ENCODE results near the gene CTNNA2.

Gene CTNNA2

GRCh38 chr2:79994161-79994560 is 481.3 kb downstream of the CTNNA2 start:
- TF ChIP-seq CTCF (IDR thresholded peaks at IDR 0.05; ENCODE audit: control extremely low read depth, extremely low read depth, low read depth, missing control alignments), result no peak

GRCh38 chr2:79994965-79995364 is 482.1 kb downstream of the CTNNA2 start:
- ChIA-PET CTCF (interaction anchor here (1.0 kb wide), 1 partner anchor 30 kb away, joined by 3 read pairs; no protein-coding TSS in a partner anchor), POLR2A (no interaction called here)
- DNase-seq (ENCODE audit: extremely low spot score), result no peak
- no peak for TF ChIP-seq CTCF (IDR thresholded peaks at IDR 0.05; ENCODE audit: control extremely low read depth, extremely low read depth, low read depth, missing control alignments)

More at GRCh38 chr2:79994161-79994560, 481.3 kb downstream of the CTNNA2 start:
- ChIA-PET POLR2A (no interaction called here), CTCF (interaction anchor here (1.0 kb wide), 1 partner anchor 31 kb away, joined by 3 read pairs; no protein-coding TSS in a partner anchor)
- DNase-seq (ENCODE audit: extremely low spot score), result no peak

GRCh38 chr2:79996709-79997108 is 483.9 kb downstream of the CTNNA2 start:
- TF ChIP-seq CTCF (IDR thresholded peaks at IDR 0.05; ENCODE audit: control extremely low read depth, extremely low read depth, low read depth, missing control alignments), result no peak
- ChIA-PET POLR2A (no interaction called here), CTCF (no interaction called here)
- DNase-seq (ENCODE audit: extremely low spot score), result no peak

- no peak for TF ChIP-seq CTCF (IDR thresholded peaks at IDR 0.05; ENCODE audit: control extremely low read depth, extremely low read depth, low read depth, missing control alignments)
- POLR2A ChIA-PET, result no interaction called here
- DNase-seq (ENCODE audit: extremely low spot score), result no peak
- CTCF ChIA-PET, result no interaction called here
Measured at GRCh38 chr2:80001701-80002101, 488.9 kb downstream of the CTNNA2 start.

GRCh38 chr2:80002112-80002511 is 489.3 kb downstream of the CTNNA2 start:
- POLR2A ChIA-PET, result no interaction called here
- no peak for TF ChIP-seq CTCF (IDR thresholded peaks at IDR 0.05; ENCODE audit: control extremely low read depth, extremely low read depth, low read depth, missing control alignments)
- DNase-seq (ENCODE audit: extremely low spot score), result no peak
- CTCF ChIA-PET, result no interaction called here

- no peak for DNase-seq (ENCODE audit: extremely low spot score)
- CTCF ChIA-PET, result no interaction called here
- TF ChIP-seq CTCF (IDR thresholded peaks at IDR 0.05; ENCODE audit: control extremely low read depth, extremely low read depth, low read depth, missing control alignments), result no peak
- POLR2A ChIA-PET, result no interaction called here
Measured at GRCh38 chr2:80002568-80003157, 489.8 kb downstream of the CTNNA2 start.
